HG03460 (cell line): Measurements from ENCODE around the gene SPEF1.

Experiments used
- ATAC-seq: cut with Tn5 transposase; IDR thresholded peaks from one replicate; pipeline ENCODE4 v1.9.1; 2021; ENCODE audit not compliant: unreplicated experiment

SPEF1 gene

GRCh38 chr20:3751305-3751674 is 30.0 kb downstream of the SPEF1 start:
- no peak for ATAC-seq

- ATAC-seq = no peak
Measured at GRCh38 chr20:3749689-3750531, 31.3 kb downstream of the SPEF1 start.

- no peak for ATAC-seq
Measured at GRCh38 chr20:3749087-3749688, 32.1 kb downstream of the SPEF1 start.

GRCh38 chr20:3748073-3748472 is 33.2 kb downstream of the SPEF1 start:
- no peak for ATAC-seq

GRCh38 chr20:3747471-3747870 is 33.8 kb downstream of the SPEF1 start:
- no peak for ATAC-seq

GRCh38 chr20:3745686-3746173 is 35.5 kb downstream of the SPEF1 start:
- ATAC-seq = no peak

- no peak for ATAC-seq
Measured at GRCh38 chr20:3744806-3745685, 36.2 kb downstream of the SPEF1 start.

- no peak for ATAC-seq
Measured at GRCh38 chr20:3744037-3744436, 37.2 kb downstream of the SPEF1 start.

- ATAC-seq = no peak
Measured at GRCh38 chr20:3743251-3743650, 38.0 kb downstream of the SPEF1 start.

- ATAC-seq = no peak
Measured at GRCh38 chr20:3741836-3742458, 39.3 kb downstream of the SPEF1 start.

- no peak for ATAC-seq
Measured at GRCh38 chr20:3740615-3741301, 40.5 kb downstream of the SPEF1 start.

- no peak for ATAC-seq
Measured at GRCh38 chr20:3739926-3740451, 41.3 kb downstream of the SPEF1 start.

GRCh38 chr20:3739054-3739925 is 42.0 kb downstream of the SPEF1 start:
- ATAC-seq = no peak

- ATAC-seq = no peak
Measured at GRCh38 chr20:3738111-3739053, 42.9 kb downstream of the SPEF1 start.

GRCh38 chr20:3735768-3736167 is 45.5 kb downstream of the SPEF1 start:
- no peak for ATAC-seq

GRCh38 chr20:3734111-3734843 is 47.0 kb downstream of the SPEF1 start:
- no peak for ATAC-seq
